Activated CD4-positive, alpha-beta T cell treated with anti-CD3 and anti-CD28 coated beads, Interleukin-2, amount 50 U/mL, for 4 hours (primary cell): ENCODE results near the gene LRG1.

Source experiments
- DNase-seq, 2 experiments: peaks; one replicate each; pipeline ENCODE4 v3.0.0-alpha.2; 2020

LRG1 gene

DNA sequence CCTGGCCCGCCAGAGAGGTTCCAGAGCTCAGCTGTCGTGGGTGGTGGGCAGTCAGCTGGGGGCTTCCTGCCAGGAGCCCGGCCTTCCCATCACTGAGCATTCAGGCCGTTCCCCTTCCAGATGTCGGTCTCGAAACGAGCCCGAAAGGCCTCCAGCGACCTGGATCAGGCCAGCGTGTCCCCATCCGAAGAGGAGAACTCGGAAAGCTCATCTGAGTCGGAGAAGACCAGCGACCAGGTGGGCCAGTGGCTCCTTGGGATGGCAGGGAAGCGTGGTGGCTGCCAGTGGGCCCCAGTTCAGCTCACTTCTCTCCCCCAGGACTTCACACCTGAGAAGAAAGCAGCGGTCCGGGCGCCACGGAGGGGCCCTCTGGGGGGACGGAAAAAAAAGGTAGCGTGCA is 48.4 kb downstream of the LRG1 start:
- no peak for DNase-seq

- DNase-seq, result no peak
These were observed 51.3 kb downstream of the LRG1 start for GRCh38 chr19:4488496-4488895.

DNA sequence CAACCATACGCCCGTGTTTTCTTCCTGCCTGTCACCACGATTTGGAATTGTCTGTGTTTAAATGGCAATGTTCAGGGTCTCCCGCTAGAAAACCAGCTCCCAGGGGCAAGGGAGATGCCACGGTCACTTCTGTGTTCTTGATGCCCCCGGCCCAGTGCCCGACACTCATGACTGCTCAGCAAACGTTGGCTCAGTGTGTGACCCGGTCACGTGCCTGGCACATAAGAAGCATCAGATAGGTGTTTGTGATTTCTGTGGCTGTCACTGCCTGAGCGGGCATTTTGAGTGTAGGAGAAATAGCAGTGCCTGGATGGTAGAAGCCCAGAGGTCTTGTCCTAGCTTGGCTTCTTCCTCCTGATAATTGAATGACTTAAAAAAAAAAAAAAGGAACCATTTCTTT is 52.3 kb downstream of the LRG1 start:
- no peak for DNase-seq
